Activated CD4-positive, alpha-beta T cell treated with anti-CD3 and anti-CD28 coated beads, Interleukin-2, amount 10 ng/mL, durations not matched to agents 24 days and 14 days (primary cell): Measurements from ENCODE around the gene MYBPC1. TPM values are rescaled to one million over a fixed set of nuclear protein-coding genes. Genes with fewer than 3 reads are reported as not detected.
"Not testable (repeated sequence)": the region's sequence is repeated elsewhere in the genome, so short reads cannot be mapped to it uniquely, and the experiment has no call there.

ENCODE experiments used
- DNase-seq: peaks from one replicate; pipeline ENCODE4 v3.0.0; 2022
- H3K27ac Mint-ChIP-seq: one replicate; pipeline ENCODE4 v1.8.0; 2022; ENCODE audit warnings: mild to moderate bottlenecking, mixed read lengths
- H3K27me3 Mint-ChIP-seq: one replicate; pipeline ENCODE4 v1.8.0; 2022; ENCODE audit warnings: mixed read lengths
- H3K36me3 Mint-ChIP-seq: one replicate; pipeline ENCODE4 v1.8.0; 2022; ENCODE audit warnings: low read depth, mild to moderate bottlenecking, mixed read lengths
- H3K4me1 Mint-ChIP-seq: one replicate; pipeline ENCODE4 v1.8.0; 2021; ENCODE audit warnings: mixed read lengths
- H3K4me3 Mint-ChIP-seq: one replicate; pipeline ENCODE4 v1.8.0; 2022; ENCODE audit warnings: mild to moderate bottlenecking, moderate library complexity, mixed read lengths
- H3K9me3 Mint-ChIP-seq: one replicate; pipeline ENCODE4 v1.8.0; 2021; ENCODE audit warnings: mixed read lengths
- intact Hi-C: fragments of 100-400 bp; cut with micrococcal nuclease; formaldehyde crosslinking; loops from one replicate; pipeline ENCODE4 v1.15.1; 2023
- total RNA-seq: library from RNA; stranded (reverse); gene quantifications from 2 replicates; pipeline ENCODE4 v1.2.3, GENCODE V29; 2022

Gene MYBPC1
- total RNA-seq, 1 donor from 2014 or later = not detected

- DNase-seq = no peak
- Mint-ChIP-seq H3K9me3 (no peaks in the 10 kb centered on the region), H3K4me3 (no peak overlapping the region), H3K27ac (no peak overlapping the region), H3K4me1 (no peaks in the 10 kb centered on the region), H3K27me3 (no peaks in the 10 kb centered on the region), H3K36me3 (peaks cover 6% of the 10 kb centered on the region)
- intact Hi-C loops = no loop called here
These were observed 137.5 kb downstream of the MYBPC1 start for GRCh38 chr12:101732318-101732717.

- Mint-ChIP-seq H3K9me3 (no peaks in the 10 kb centered on the region), H3K4me1 (no peaks in the 10 kb centered on the region), H3K36me3 (peaks cover 6% of the 10 kb centered on the region), H3K27me3 (no peaks in the 10 kb centered on the region), H3K27ac (no peak overlapping the region), H3K4me3 (no peak overlapping the region)
- intact Hi-C loops = no loop called here
- no peak for DNase-seq
These were observed 138.4 kb downstream of the MYBPC1 start for GRCh38 chr12:101733166-101733565.

GRCh38 chr12:101734482-101734881 lies 139.7 kb downstream of the MYBPC1 start:
- H3K9me3 Mint-ChIP-seq, H3K36me3 Mint-ChIP-seq, H3K27ac Mint-ChIP-seq, H3K4me3 Mint-ChIP-seq, H3K27me3 Mint-ChIP-seq, intact Hi-C loops, DNase-seq, H3K4me1 Mint-ChIP-seq: not testable (repeated sequence)

Other genes with a start within 250 kb of the MYBPC1 start
- 77.6 and 85.4 TPM in 2 replicates for gene ARL1, start 187.2 kb upstream of the MYBPC1 start, total RNA-seq
- gene SPIC, start 119.6 kb upstream of the MYBPC1 start, total RNA-seq = not detected in 2 replicates
- gene CHPT1, start 102.7 kb downstream of the MYBPC1 start, total RNA-seq = 13.9 and 15.3 TPM in 2 replicates
- 0.44 and 0.50 TPM in 2 replicates for gene SYCP3, start 144.5 kb downstream of the MYBPC1 start, total RNA-seq
- gene GNPTAB, start 236.0 kb downstream of the MYBPC1 start, total RNA-seq = 48.2 and 57.2 TPM in 2 replicates